HCT116 (cell line): ENCODE data around the gene PRRT2. TPM values are rescaled to one million over a fixed set of nuclear protein-coding genes. Genes with fewer than 3 reads are reported as not detected.

ENCODE experiments used
- ATAC-seq: fragments of 200-7000 bp; cut with Tn5 transposase; 2 replicates; pipeline ENCODE4 v1.9.1; 2020; ENCODE audit warnings: mild to moderate bottlenecking, moderate library complexity
- BruUV-seq: library from RNA; stranded (reverse); fragments of 400-500 nt; replicated peaks from 2 replicates; lab custom pipeline; 2021; lab: Mats Ljungman, UMichigan
- CTCF ChIA-PET: fragments of 300-600 bp; sonication (Branson Sonifier 250); formaldehyde crosslinking; loops from one replicate; lab custom pipeline; 2021; ENCODE audit warnings: antibody characterized with exemption; lab: Charles Lee
- POLR2A ChIA-PET: fragments of 300-600, 350-600 bp; sonication (Branson Sonifier 250); formaldehyde crosslinking; loops from one replicate; lab custom pipeline; 2021; ENCODE audit warnings: antibody characterized with exemption; lab: Charles Lee
- RAD21 ChIA-PET, 2 experiments: fragments of 300-600 bp; sonication (Branson Sonifier 250); formaldehyde crosslinking; loops; one replicate each; lab custom pipeline; 2023; ENCODE audit warnings: low total read pairs in 2 of 2; ENCODE audit not compliant: uncharacterized antibody in 2 of 2, unreplicated experiment in 2 of 2, low non-redundant PET in 1 of 2; lab: Charles Lee
- DNase-seq: peaks from one replicate; pipeline ENCODE4 v3.0.0-alpha.2; 2010; ENCODE audit warnings: low read depth, low spot score
- H2AFZ ChIP-seq: fragments of 200-600 bp; shearing (Covaris generic), sonication (generic); 2 replicates; pipeline ENCODE4 v1.6.1; 2017; ENCODE audit warnings: low read depth, mixed run types, mixed read lengths, antibody characterized with exemption, low read length; ENCODE audit not compliant: poor library complexity, severe bottlenecking
- H3K27ac ChIP-seq: 2 replicates; pipeline ENCODE4 v1.5.1; 2012; ENCODE audit warnings: low read depth, low read length
- H3K27me3 ChIP-seq: fragments of 200-600 bp; sonication (generic); 2 replicates; pipeline ENCODE4 v1.6.1; 2016; ENCODE audit warnings: mixed run types, low read length, mixed read lengths; ENCODE audit not compliant: insufficient read depth
- H3K36me3 ChIP-seq, 2 experiments: fragments of 200-500 bp in 1 of 2; fragments of 200-600 bp in 1 of 2; sonication (Bioruptor generic) in 1 of 2; sonication (generic) in 1 of 2; 2 replicates each; pipeline versions ENCODE4 v1.5.1 to v1.6.1; 2014 to 2016; ENCODE audit warnings: low read length in 2 of 2, inconsistent platforms in 1 of 2, mixed read lengths in 1 of 2, mixed run types in 1 of 2; ENCODE audit not compliant: insufficient read depth in 2 of 2, control insufficient read depth in 1 of 2
- H3K4me1 ChIP-seq, 2 experiments: fragments of 200-600 bp in 1 of 2; sonication (generic) in 1 of 2; 2 replicates each; pipeline versions ENCODE4 v1.5.1 to v1.6.1; 2012 to 2017; ENCODE audit warnings: low read length in 2 of 2, inconsistent platforms in 1 of 2, mild to moderate bottlenecking in 1 of 2, mixed read lengths in 1 of 2, mixed run types in 1 of 2, moderate library complexity in 1 of 2; ENCODE audit not compliant: insufficient read depth in 2 of 2, control insufficient read depth in 1 of 2
- H3K4me2 ChIP-seq: fragments of 200-600 bp; sonication (generic); 2 replicates; pipeline ENCODE4 v1.6.1; 2017; ENCODE audit warnings: mixed run types, low read length, mixed read lengths
- H3K4me3 ChIP-seq, 2 experiments: fragments of 200-600 bp in 1 of 2; sonication (generic) in 1 of 2; replicated peaks in 1 of 2; 2 replicates each; pipeline ENCODE4 v1.5.1; 2011 to 2016; ENCODE audit warnings: low read length in 2 of 2, control low read depth in 1 of 2, low read depth in 1 of 2, mild to moderate bottlenecking in 1 of 2, mixed read lengths in 1 of 2, mixed run types in 1 of 2
- H3K79me2 ChIP-seq: fragments of 200-600 bp; sonication (generic); 2 replicates; pipeline ENCODE4 v1.6.1; 2017; ENCODE audit warnings: mild to moderate bottlenecking, mixed run types, low read length, moderate library complexity, mixed read lengths; ENCODE audit not compliant: insufficient read depth
- H3K9ac ChIP-seq: fragments of 200-600 bp; sonication (generic); 2 replicates; pipeline ENCODE4 v1.6.1; 2016; ENCODE audit warnings: low read length, mixed read lengths
- H3K9me2 ChIP-seq: fragments of 200-600 bp; sonication (generic), shearing (Covaris generic); 2 replicates; pipeline ENCODE4 v1.6.1; 2017; ENCODE audit warnings: mixed run types, mild to moderate bottlenecking, moderate library complexity; ENCODE audit not compliant: insufficient read depth
- H3K9me3 ChIP-seq, 2 experiments: fragments of 200-500 bp in 1 of 2; fragments of 200-600 bp in 1 of 2; sonication (Bioruptor generic) in 1 of 2; sonication (generic) in 1 of 2; 2 replicates each; pipeline ENCODE4 v1.6.1; 2014 to 2017; ENCODE audit warnings: low read length in 2 of 2, mixed read lengths in 2 of 2, inconsistent platforms in 1 of 2, low read depth in 1 of 2, mild to moderate bottlenecking in 1 of 2, mixed run types in 1 of 2, moderate library complexity in 1 of 2; ENCODE audit not compliant: control insufficient read depth in 1 of 2, insufficient read depth in 1 of 2
- H4K20me1 ChIP-seq: fragments of 200-600 bp; sonication (generic), shearing (Covaris generic); 2 replicates; pipeline ENCODE4 v1.6.1; 2017; ENCODE audit warnings: mixed run types, mild to moderate bottlenecking, moderate library complexity; ENCODE audit not compliant: insufficient read depth
- CEBPB ChIP-seq: IDR thresholded peaks from 2 replicates; pipeline ENCODE4 v1.6.1; 2012; ENCODE audit warnings: low read depth
- ELF1 ChIP-seq: IDR thresholded peaks from 2 replicates; pipeline ENCODE4 v1.6.1; 2012; ENCODE audit warnings: low read depth, borderline replicate concordance
- EZH2 ChIP-seq: fragments of 200-600 bp; sonication (generic); IDR thresholded peaks from 2 replicates; pipeline ENCODE4 v1.6.1; 2017; ENCODE audit warnings: antibody characterized with exemption, mixed run types
- FOSL1 ChIP-seq: IDR thresholded peaks from 2 replicates; pipeline ENCODE4 v1.6.1; 2012; ENCODE audit warnings: low read depth
- JUND ChIP-seq: IDR thresholded peaks from 2 replicates; pipeline ENCODE4 v1.6.1; 2012
- POLR2AphosphoS5 ChIP-seq: IDR thresholded peaks from 2 replicates; pipeline ENCODE4 v1.6.1; 2011; ENCODE audit warnings: mild to moderate bottlenecking, low read depth, low read length, moderate library complexity
- RAD21 ChIP-seq: IDR thresholded peaks from 2 replicates; pipeline ENCODE4 v1.6.1; 2012; ENCODE audit warnings: low read depth, mild to moderate bottlenecking
- REST ChIP-seq: IDR thresholded peaks from 2 replicates; pipeline ENCODE4 v1.6.1; 2012; ENCODE audit warnings: low read depth
- YY1 ChIP-seq: IDR thresholded peaks from 2 replicates; pipeline ENCODE4 v1.6.1; 2011; ENCODE audit warnings: low read length, low read depth, moderate library complexity, mild to moderate bottlenecking; ENCODE audit not compliant: insufficient replicate concordance; ENCODE audit errors: extremely low read depth
- ZFX ChIP-seq: fragments of 450-650 bp; IDR thresholded peaks from 2 replicates; pipeline ENCODE4 v1.6.1; 2017
- ZNF274 ChIP-seq: fragments of 200-500 bp; sonication (Bioruptor generic); IDR thresholded peaks from 2 replicates; pipeline ENCODE4 v1.6.1; 2014; ENCODE audit warnings: mild to moderate bottlenecking, low read depth, low read length, inconsistent platforms
- intact Hi-C: fragments of 100-400 bp; cut with micrococcal nuclease; formaldehyde crosslinking; loops from 2 replicates; pipeline ENCODE4 v1.10.0; 2022
- total RNA-seq: library from RNA; stranded (reverse); gene quantifications from one replicate; pipeline ENCODE4 v1.2.1, GENCODE V29; 2021; ENCODE audit not compliant: unreplicated experiment
- TF ChIP-seq, protein P1 (sequence below): IDR thresholded peaks from 2 replicates; pipeline ENCODE4 v1.6.1; 2011; ENCODE audit warnings: mild to moderate bottlenecking, low read length, moderate library complexity; ENCODE audit not compliant: insufficient replicate concordance; ENCODE audit errors: extremely low read depth

The PRRT2 gene
- total RNA-seq, 1 experiment from 2014 or later = 4.0 TPM

DNA sequence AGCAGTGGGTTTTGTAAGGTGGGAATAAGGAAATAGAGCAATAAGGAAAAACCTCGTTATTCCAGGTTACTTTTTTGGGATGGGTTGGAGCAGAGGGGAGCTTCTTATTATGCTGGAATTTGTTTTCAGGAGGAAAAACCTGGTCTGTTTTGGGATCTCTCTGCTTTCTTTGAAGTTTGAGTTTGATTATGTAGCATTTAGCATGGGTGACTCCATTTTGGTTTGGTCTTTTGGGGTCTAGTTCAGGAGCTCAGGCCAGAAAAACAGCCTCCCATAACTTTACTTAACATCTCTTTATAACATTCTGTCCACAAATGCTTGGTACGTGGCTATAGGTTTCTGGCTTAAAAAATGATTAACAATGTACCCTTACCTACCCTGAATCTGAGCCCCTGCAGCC is 42.5 kb upstream of the PRRT2 start:
- ATAC-seq = no peak
- Histone ChIP-seq H3K27ac (no peak overlapping the region), H3K27me3 (no peaks in the 10 kb centered on the region), H3K9me2 (no peaks in the 10 kb centered on the region), H3K36me3 (no peaks in the 10 kb centered on the region), H3K9me3 (no peaks in the 10 kb centered on the region), H3K79me2 (no peaks in the 10 kb centered on the region), H3K9ac (no peak overlapping the region), H4K20me1 (no peaks in the 10 kb centered on the region), H3K4me3 (no peak overlapping the region), H3K4me2 (no peak overlapping the region), H2AFZ (no peak overlapping the region), H3K4me1 (peaks cover 14 to 18% of the 10 kb centered on the region in 2 experiments)
- DNase-seq = no peak
- intact Hi-C loops = no loop called here
- ChIA-PET CTCF (interaction anchor here (1.1 kb wide), 1 partner anchor 40 kb away, joined by 3 read pairs; no protein-coding TSS in a partner anchor), RAD21 (no interaction called here), POLR2A (interaction anchor here (0.6 kb wide), 1 partner anchor 17 kb away, joined by 4 read pairs; no protein-coding TSS in a partner anchor)
- TF ChIP-seq JUND = no peak
- no peak for TF ChIP-seq POLR2AphosphoS5
- TF ChIP-seq ZNF274 = no peak
- TF ChIP-seq YY1 = no peak
- TF ChIP-seq FOSL1 = no peak
- TF ChIP-seq CEBPB = no peak
- no peak for TF ChIP-seq EZH2
- no peak for TF ChIP-seq RAD21
- no peak for TF ChIP-seq REST
- no peak for TF ChIP-seq ELF1
- no peak for TF ChIP-seq ZFX
- TF ChIP-seq, protein P1, sequence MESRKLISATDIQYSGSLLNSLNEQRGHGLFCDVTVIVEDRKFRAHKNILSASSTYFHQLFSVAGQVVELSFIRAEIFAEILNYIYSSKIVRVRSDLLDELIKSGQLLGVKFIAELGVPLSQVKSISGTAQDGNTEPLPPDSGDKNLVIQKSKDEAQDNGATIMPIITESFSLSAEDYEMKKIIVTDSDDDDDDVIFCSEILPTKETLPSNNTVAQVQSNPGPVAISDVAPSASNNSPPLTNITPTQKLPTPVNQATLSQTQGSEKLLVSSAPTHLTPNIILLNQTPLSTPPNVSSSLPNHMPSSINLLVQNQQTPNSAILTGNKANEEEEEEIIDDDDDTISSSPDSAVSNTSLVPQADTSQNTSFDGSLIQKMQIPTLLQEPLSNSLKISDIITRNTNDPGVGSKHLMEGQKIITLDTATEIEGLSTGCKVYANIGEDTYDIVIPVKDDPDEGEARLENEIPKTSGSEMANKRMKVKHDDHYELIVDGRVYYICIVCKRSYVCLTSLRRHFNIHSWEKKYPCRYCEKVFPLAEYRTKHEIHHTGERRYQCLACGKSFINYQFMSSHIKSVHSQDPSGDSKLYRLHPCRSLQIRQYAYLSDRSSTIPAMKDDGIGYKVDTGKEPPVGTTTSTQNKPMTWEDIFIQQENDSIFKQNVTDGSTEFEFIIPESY = no peak
- no TSS peak for BruUV-seq
